D721Med (cell line): ENCODE measurements around the gene RERE.

ENCODE experiments used
- DNase-seq: peaks from one replicate; pipeline ENCODE4 v3.0.0; 2011; ENCODE audit warnings: low spot score; ENCODE audit not compliant: insufficient read length
- FAIRE-seq: peaks from 2 replicates; lab custom pipeline; 2011; peaks lifted over from hg19 to GRCh38; lab: Jason Lieb, UNC
- CTCF ChIP-seq: IDR thresholded peaks from 2 replicates; pipeline ENCODE4 v1.5.1; 2012; ENCODE audit warnings: mild to moderate bottlenecking, control low read depth; ENCODE audit not compliant: insufficient read depth; ENCODE audit errors: missing control alignments

Gene RERE

GRCh38 chr1:8311068-8311718 is 506.2 kb downstream of the RERE start:
- FAIRE-seq: no peak
- DNase-seq: no peak
- TF ChIP-seq CTCF: no peak

GRCh38 chr1:8307628-8308027 is 509.8 kb downstream of the RERE start:
- no peak for TF ChIP-seq CTCF
- DNase-seq: no peak
- FAIRE-seq: no peak

DNA sequence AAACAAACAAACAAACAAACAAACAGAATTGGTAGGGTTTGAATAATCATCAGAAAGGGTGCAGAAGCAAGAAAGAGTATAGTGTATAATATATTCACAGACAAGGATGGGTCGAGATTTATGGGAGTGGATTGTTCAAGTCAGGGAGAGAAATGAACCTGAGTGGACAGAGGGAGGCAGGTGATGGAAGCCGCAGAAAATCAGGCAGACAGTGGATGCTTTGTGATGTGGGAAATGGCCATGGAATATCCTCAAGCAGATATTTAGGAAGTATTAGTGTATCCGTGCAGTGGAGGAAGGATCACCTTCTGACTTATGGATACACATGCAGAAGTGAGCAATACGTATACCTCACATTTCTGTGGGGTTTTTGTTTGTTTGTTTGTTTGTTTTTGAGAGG is 513.6 kb downstream of the RERE start:
- FAIRE-seq: no peak
- DNase-seq: no peak
- TF ChIP-seq CTCF: no peak

- no peak for TF ChIP-seq CTCF
- DNase-seq (no peak), FAIRE-seq (no peak)
Observed at GRCh38 chr1:8303141-8303540, 514.3 kb downstream of the RERE start.
